NCI-H774 (cell line): Measurements from ENCODE around the gene PELI3.

Experiments
- DNase-seq: peaks from one replicate; lab custom pipeline; 2025; lab: John Stamatoyannopoulos, UW

The PELI3 gene

GRCh38 chr11:66475349-66476172 lies 8.9 kb downstream of the PELI3 start:
- DNase-seq: no peak

- no peak for DNase-seq
Measured at GRCh38 chr11:66476173-66476840, 9.6 kb downstream of the PELI3 start.

- no peak for DNase-seq
Measured at GRCh38 chr11:66476841-66477251, 10.1 kb downstream of the PELI3 start.

- no peak for DNase-seq
Measured at GRCh38 chr11:66477263-66478201, 10.8 kb downstream of the PELI3 start.

- peak; percentile 8 for DNase-seq
Measured at GRCh38 chr11:66478729-66479393, 12.2 kb downstream of the PELI3 start.

- no peak for DNase-seq
Measured at GRCh38 chr11:66479394-66480116, 12.8 kb downstream of the PELI3 start.

GRCh38 chr11:66480117-66480938 lies 13.6 kb downstream of the PELI3 start, which contains the start of gene DPP3:
Gene DPP3, plus strand, starts transcription at chr11:66480434. Its CDS starts 1,767 bp downstream, at chr11:66482201.
- peak; percentile 99 for DNase-seq

- no peak for DNase-seq
Measured at GRCh38 chr11:66484806-66485380, 18.2 kb downstream of the PELI3 start.

- peak; percentile 38 for DNase-seq
Measured at GRCh38 chr11:66488957-66489356, 22.3 kb downstream of the PELI3 start.

GRCh38 chr11:66489636-66490035 lies 22.9 kb downstream of the PELI3 start:
- peak; percentile 96 for DNase-seq

GRCh38 chr11:66491315-66491935 lies 24.7 kb downstream of the PELI3 start:
- no peak for DNase-seq

- DNase-seq: no peak
Measured at GRCh38 chr11:66492161-66492865, 25.6 kb downstream of the PELI3 start.

GRCh38 chr11:66493130-66493529 lies 26.4 kb downstream of the PELI3 start:
- no peak for DNase-seq

GRCh38 chr11:66494458-66494857 lies 27.8 kb downstream of the PELI3 start:
- DNase-seq: no peak

- no peak for DNase-seq
Measured at GRCh38 chr11:66494935-66495334, 28.2 kb downstream of the PELI3 start.

GRCh38 chr11:66495401-66495854 lies 28.7 kb downstream of the PELI3 start:
- DNase-seq: no peak

- no peak for DNase-seq
Measured at GRCh38 chr11:66497206-66497605, 30.5 kb downstream of the PELI3 start.

GRCh38 chr11:66498506-66498905 lies 31.8 kb downstream of the PELI3 start:
- DNase-seq: no peak
